Endothelial cell of umbilical vein (primary cell): ENCODE results near the gene CNTLN.

Source experiments
- EZH2 ChIP-seq: IDR thresholded peaks from 2 replicates; pipeline ENCODE4 v1.6.1; 2012; ENCODE audit warnings: borderline replicate concordance, low read depth, mild to moderate bottlenecking, moderate library complexity, low read length, inconsistent platforms; ENCODE audit not compliant: severe bottlenecking
- FOS ChIP-seq: IDR thresholded peaks from 2 replicates; pipeline ENCODE4 v1.6.1; 2011; ENCODE audit warnings: mild to moderate bottlenecking, low read length, moderate library complexity, borderline replicate concordance; ENCODE audit not compliant: insufficient read depth
- GATA2 ChIP-seq: IDR thresholded peaks from 2 replicates; pipeline ENCODE4 v1.7.0; 2011; ENCODE audit warnings: low read depth, mild to moderate bottlenecking, moderate library complexity, mixed read lengths, low read length; ENCODE audit not compliant: insufficient read length, insufficient read depth
- MAX ChIP-seq: IDR thresholded peaks from 2 replicates; pipeline ENCODE4 v1.6.1; 2011; ENCODE audit not compliant: insufficient read depth, insufficient read length
- MYC ChIP-seq: IDR thresholded peaks from one replicate; pipeline ENCODE4 v1.6.1; 2011; ENCODE audit warnings: mild to moderate bottlenecking, low read depth, low read length
- POLR2A ChIP-seq: IDR thresholded peaks from 2 replicates; pipeline ENCODE4 v1.6.1; 2012; ENCODE audit warnings: low read depth, mild to moderate bottlenecking, control low read depth, low read length
- POLR2AphosphoS5 ChIP-seq: IDR thresholded peaks from 2 replicates; pipeline ENCODE4 v1.6.1; 2012; ENCODE audit warnings: low read depth, mild to moderate bottlenecking, control low read depth, low read length, moderate library complexity; ENCODE audit not compliant: insufficient read depth
- TF ChIP-seq, protein P1 (sequence below), 2 donors: IDR thresholded peaks; 1 replicate in 1 of 2; 2 replicates in 1 of 2; pipeline ENCODE4 v1.5.1; 2011; ENCODE audit warnings: low read length in 2 of 2, mild to moderate bottlenecking in 2 of 2, moderate library complexity in 2 of 2, control low read depth in 1 of 2, inconsistent platforms in 1 of 2, low read depth in 1 of 2; ENCODE audit not compliant: insufficient read depth in 1 of 2; ENCODE audit errors: extremely low read depth in 1 of 2

DNA sequence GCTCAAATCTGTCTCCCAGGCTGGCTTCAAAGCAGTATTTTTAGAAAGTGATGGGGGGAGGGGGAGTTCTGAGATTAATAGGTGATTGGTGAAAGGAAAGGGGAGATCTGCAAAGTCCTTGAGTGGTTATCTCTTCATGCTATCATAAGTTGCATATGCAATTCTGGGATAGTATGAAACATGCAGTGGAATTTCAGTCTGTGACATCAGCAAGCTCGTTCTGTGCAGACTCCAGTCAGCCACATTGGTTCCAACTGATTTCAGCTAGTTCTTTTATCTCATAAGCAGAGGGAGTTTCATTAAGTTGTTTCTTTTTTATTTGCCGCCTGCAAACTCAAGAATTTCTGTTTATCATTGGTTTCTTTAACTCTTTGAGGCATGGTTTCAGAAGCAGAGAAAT is 263.5 kb downstream of the CNTLN start:
- TF ChIP-seq EZH2 (no peak), POLR2A (no peak), FOS (no peak), MAX (no peak), GATA2 (no peak), POLR2AphosphoS5 (no peak), MYC (no peak)
- TF ChIP-seq, protein P1, sequence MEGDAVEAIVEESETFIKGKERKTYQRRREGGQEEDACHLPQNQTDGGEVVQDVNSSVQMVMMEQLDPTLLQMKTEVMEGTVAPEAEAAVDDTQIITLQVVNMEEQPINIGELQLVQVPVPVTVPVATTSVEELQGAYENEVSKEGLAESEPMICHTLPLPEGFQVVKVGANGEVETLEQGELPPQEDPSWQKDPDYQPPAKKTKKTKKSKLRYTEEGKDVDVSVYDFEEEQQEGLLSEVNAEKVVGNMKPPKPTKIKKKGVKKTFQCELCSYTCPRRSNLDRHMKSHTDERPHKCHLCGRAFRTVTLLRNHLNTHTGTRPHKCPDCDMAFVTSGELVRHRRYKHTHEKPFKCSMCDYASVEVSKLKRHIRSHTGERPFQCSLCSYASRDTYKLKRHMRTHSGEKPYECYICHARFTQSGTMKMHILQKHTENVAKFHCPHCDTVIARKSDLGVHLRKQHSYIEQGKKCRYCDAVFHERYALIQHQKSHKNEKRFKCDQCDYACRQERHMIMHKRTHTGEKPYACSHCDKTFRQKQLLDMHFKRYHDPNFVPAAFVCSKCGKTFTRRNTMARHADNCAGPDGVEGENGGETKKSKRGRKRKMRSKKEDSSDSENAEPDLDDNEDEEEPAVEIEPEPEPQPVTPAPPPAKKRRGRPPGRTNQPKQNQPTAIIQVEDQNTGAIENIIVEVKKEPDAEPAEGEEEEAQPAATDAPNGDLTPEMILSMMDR (IDR thresholded peaks at IDR 0.05; ENCODE audit: extremely low read depth in 1 of 2, insufficient read depth in 1 of 2, low read depth in 1 of 2, low read length in 2 of 2), result no peak
